Neural cell (in vitro differentiated cells): Measurements from ENCODE around the gene TSC1. TPM values are rescaled to one million over a fixed set of nuclear protein-coding genes. Genes with fewer than 3 reads are reported as not detected.
A peak's percentile ranks its signal among the peaks of the same experiment; 100 is the strongest.

Source experiments
- H2AFZ ChIP-seq: fragments of 200-600, 300-800 bp; sonication (generic), shearing (Covaris generic); 2 replicates; pipeline ENCODE4 v1.6.0; 2014; ENCODE audit warnings: low read depth, mild to moderate bottlenecking, antibody characterized with exemption, low read length, moderate library complexity
- H3F3A ChIP-seq: fragments of 200-600 bp; shearing (Covaris generic); 2 replicates; pipeline ENCODE4 v1.6.1; 2016; ENCODE audit warnings: mild to moderate bottlenecking, moderate library complexity, mixed read lengths, antibody characterized with exemption, low read length; ENCODE audit not compliant: insufficient read depth, poor library complexity, severe bottlenecking
- H3K27ac ChIP-seq: fragments of 200-600, 300-800 bp; sonication (generic), shearing (Covaris generic); 2 replicates; pipeline ENCODE4 v1.5.1; 2014; ENCODE audit warnings: mild to moderate bottlenecking, low read length, moderate library complexity
- H3K27me3 ChIP-seq: fragments of 300-800, 200-600 bp; sonication (generic), shearing (Covaris generic); 2 replicates; pipeline ENCODE4 v1.6.0; 2014; ENCODE audit warnings: mild to moderate bottlenecking, low read depth, low read length, moderate library complexity; ENCODE audit not compliant: insufficient read depth
- H3K36me3 ChIP-seq: fragments of 300-800, 200-600 bp; sonication (generic), shearing (Covaris generic); 2 replicates; pipeline ENCODE4 v1.5.1; 2014; ENCODE audit warnings: mild to moderate bottlenecking, antibody characterized with exemption, low read length, moderate library complexity; ENCODE audit not compliant: insufficient read depth
- H3K4me2 ChIP-seq: fragments of 300-800, 200-600 bp; sonication (generic), shearing (Covaris generic); 2 replicates; pipeline ENCODE4 v1.6.0; 2014; ENCODE audit warnings: mild to moderate bottlenecking, low read length
- H3K4me3 ChIP-seq: fragments of 300-800, 200-600 bp; sonication (generic), shearing (Covaris generic); 2 replicates; pipeline ENCODE4 v1.5.1; 2014; ENCODE audit warnings: mild to moderate bottlenecking, low read length, moderate library complexity
- H3K79me2 ChIP-seq: fragments of 200-600 bp; shearing (Covaris generic); replicated peaks from 2 replicates; pipeline ENCODE4 v1.6.0; 2014; ENCODE audit warnings: mild to moderate bottlenecking, low read length, moderate library complexity; ENCODE audit not compliant: insufficient read depth
- H3K9ac ChIP-seq: fragments of 300-800, 200-600 bp; sonication (generic), shearing (Covaris generic); 2 replicates; pipeline ENCODE4 v1.6.1; 2016; ENCODE audit warnings: mild to moderate bottlenecking, low read length, mixed read lengths
- H3K9me2 ChIP-seq: fragments of 200-600 bp; shearing (Covaris generic); 2 replicates; pipeline ENCODE4 v1.6.1; 2016; ENCODE audit warnings: mild to moderate bottlenecking, low read length, mixed read lengths; ENCODE audit not compliant: insufficient read depth
- H3K9me3 ChIP-seq: fragments of 200-600, 300-800 bp; sonication (generic), shearing (Covaris generic); 2 replicates; pipeline ENCODE4 v1.6.1; 2016; ENCODE audit warnings: mild to moderate bottlenecking, mixed run types, low read length, moderate library complexity, mixed read lengths
- H4K20me1 ChIP-seq: fragments of 200-600 bp; shearing (Covaris generic); 2 replicates; pipeline ENCODE4 v1.6.1; 2016; ENCODE audit warnings: mild to moderate bottlenecking, mixed run types; ENCODE audit not compliant: insufficient read depth
- EP300 ChIP-seq: fragments of 450-650 bp; conservative IDR thresholded peaks from 2 replicates; pipeline ENCODE4 v1.6.1; 2014; ENCODE audit warnings: antibody characterized with exemption, mild to moderate bottlenecking, moderate library complexity; ENCODE audit not compliant: poor library complexity, severe bottlenecking
- EZH2 ChIP-seq: fragments of 200-600, 300-800 bp; shearing (Covaris generic), sonication (generic); IDR thresholded peaks from 2 replicates; pipeline ENCODE4 v1.6.1; 2014; ENCODE audit warnings: antibody characterized with exemption, low read length, borderline replicate concordance, mild to moderate bottlenecking; ENCODE audit not compliant: insufficient read depth, poor library complexity, severe bottlenecking
- MXI1 ChIP-seq: fragments of 450-650 bp; conservative IDR thresholded peaks from 2 replicates; pipeline ENCODE4 v1.6.1; 2014; ENCODE audit warnings: antibody characterized with exemption, mild to moderate bottlenecking; ENCODE audit not compliant: poor library complexity, severe bottlenecking
- POLR2AphosphoS5 ChIP-seq: IDR thresholded peaks from 2 replicates; pipeline ENCODE4 v1.6.1; 2012
- RAD21 ChIP-seq: fragments of 450-650 bp; conservative IDR thresholded peaks from 2 replicates; pipeline ENCODE4 v1.6.1; 2014; ENCODE audit warnings: antibody characterized with exemption, mild to moderate bottlenecking, moderate library complexity
- REST ChIP-seq: IDR thresholded peaks from 2 replicates; pipeline ENCODE4 v1.6.1; 2012; ENCODE audit warnings: borderline replicate concordance
- SMC3 ChIP-seq: fragments of 450-650 bp; conservative IDR thresholded peaks from 2 replicates; pipeline ENCODE4 v1.6.1; 2014; ENCODE audit warnings: antibody characterized with exemption, mild to moderate bottlenecking, moderate library complexity; ENCODE audit not compliant: poor library complexity
- TAF1 ChIP-seq: IDR thresholded peaks from 2 replicates; pipeline ENCODE4 v1.6.1; 2012; ENCODE audit warnings: low read depth
- polyA plus RNA-seq: library from polyadenylated mRNA; depleted of rRNA; stranded (reverse); fragments of >200 nt; gene quantifications from 2 replicates; pipeline ENCODE4 v1.2.3, GENCODE V29; 2014
- TF ChIP-seq, protein P1 (sequence below): fragments of 450-650 bp; IDR thresholded peaks from 2 replicates; pipeline ENCODE4 v1.5.1; 2014; ENCODE audit warnings: antibody characterized with exemption, mild to moderate bottlenecking, moderate library complexity; ENCODE audit not compliant: poor library complexity, severe bottlenecking

The TSC1 gene
- polyA plus RNA-seq, 1 donor from 2014 or later = 47.1 TPM

- Histone ChIP-seq H3K27ac (no peak overlapping the region), H3K9ac (no peak overlapping the region), H3K4me3 (peak overlapping the region; percentile 94), H3K9me2 (no peaks in the 10 kb centered on the region), H3K36me3 (no peaks in the 10 kb centered on the region), H3F3A (no peaks in the 10 kb centered on the region), H3K9me3 (no peaks in the 10 kb centered on the region), H3K27me3 (no peaks in the 10 kb centered on the region), H3K79me2 (no peaks in the 10 kb centered on the region), H4K20me1 (no peaks in the 10 kb centered on the region), H2AFZ (no peak overlapping the region), H3K4me2 (no peak overlapping the region)
- no peak for TF ChIP-seq MXI1
- TF ChIP-seq REST = no peak
- TF ChIP-seq EP300 = no peak
- no peak for TF ChIP-seq POLR2AphosphoS5
- TF ChIP-seq TAF1 = no peak
- TF ChIP-seq, protein P1, sequence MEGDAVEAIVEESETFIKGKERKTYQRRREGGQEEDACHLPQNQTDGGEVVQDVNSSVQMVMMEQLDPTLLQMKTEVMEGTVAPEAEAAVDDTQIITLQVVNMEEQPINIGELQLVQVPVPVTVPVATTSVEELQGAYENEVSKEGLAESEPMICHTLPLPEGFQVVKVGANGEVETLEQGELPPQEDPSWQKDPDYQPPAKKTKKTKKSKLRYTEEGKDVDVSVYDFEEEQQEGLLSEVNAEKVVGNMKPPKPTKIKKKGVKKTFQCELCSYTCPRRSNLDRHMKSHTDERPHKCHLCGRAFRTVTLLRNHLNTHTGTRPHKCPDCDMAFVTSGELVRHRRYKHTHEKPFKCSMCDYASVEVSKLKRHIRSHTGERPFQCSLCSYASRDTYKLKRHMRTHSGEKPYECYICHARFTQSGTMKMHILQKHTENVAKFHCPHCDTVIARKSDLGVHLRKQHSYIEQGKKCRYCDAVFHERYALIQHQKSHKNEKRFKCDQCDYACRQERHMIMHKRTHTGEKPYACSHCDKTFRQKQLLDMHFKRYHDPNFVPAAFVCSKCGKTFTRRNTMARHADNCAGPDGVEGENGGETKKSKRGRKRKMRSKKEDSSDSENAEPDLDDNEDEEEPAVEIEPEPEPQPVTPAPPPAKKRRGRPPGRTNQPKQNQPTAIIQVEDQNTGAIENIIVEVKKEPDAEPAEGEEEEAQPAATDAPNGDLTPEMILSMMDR = no peak
- TF ChIP-seq EZH2 = no peak
- TF ChIP-seq RAD21 = no peak
Measured at GRCh38 chr9:132879457-132880323, 64.7 kb downstream of the TSC1 start.

DNA sequence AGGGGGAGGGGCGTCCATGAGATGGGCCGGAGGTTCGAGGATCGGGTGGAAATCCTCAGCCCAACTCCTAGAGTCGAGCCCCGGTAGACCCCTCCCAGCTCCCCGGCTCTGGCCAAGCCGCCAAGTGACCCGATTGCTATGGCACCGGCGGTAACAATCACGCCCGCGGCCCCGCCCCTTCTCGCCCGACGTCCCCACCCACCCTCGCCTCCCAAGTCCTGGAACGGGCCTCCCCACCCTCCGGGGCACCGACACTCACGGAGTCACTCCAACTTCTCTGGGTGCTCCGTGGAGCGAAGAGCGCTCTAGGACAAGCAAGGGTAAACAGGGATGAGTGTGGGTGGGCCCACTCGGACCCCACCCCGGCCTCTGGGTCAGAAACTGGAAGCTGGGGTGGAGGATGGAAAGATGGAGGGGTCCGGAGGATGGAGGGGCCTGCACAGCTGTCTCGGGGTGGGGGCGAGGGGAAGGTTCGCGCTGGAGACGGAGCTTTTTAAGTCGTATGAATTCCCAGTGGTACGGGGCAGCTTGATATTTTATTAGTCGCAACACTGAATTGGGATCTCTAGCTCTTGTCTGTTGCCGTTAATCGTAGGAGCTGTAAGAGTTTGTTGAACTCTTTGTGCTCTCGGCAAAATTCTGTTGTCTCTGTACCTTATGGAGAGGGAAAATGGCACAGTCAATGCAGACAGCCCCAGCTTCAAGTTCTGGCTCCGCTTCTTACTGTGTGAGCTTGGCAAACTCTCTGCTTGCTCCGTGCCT is 65.5 kb downstream of the TSC1 start, which contains the start of gene SPACA9:
TSS of gene SPACA9 (plus strand) at position 204 of the 762 bp plus-strand sequence. CDS start 5,050 bp downstream, outside the sequence.
- no peak for TF ChIP-seq SMC3
- Histone ChIP-seq H3K4me2 (peak within 1 kb of the TSS; percentile 51), H3K9me3 (no peaks in the 10 kb centered on the region), H3F3A (no peaks in the 10 kb centered on the region), H3K36me3 (no peaks in the 10 kb centered on the region), H3K27me3 (no peaks in the 10 kb centered on the region), H3K27ac (peak within 1 kb of the TSS; percentile 47), H3K79me2 (no peaks in the 10 kb centered on the region), H2AFZ (peak within 1 kb of the TSS; percentile 100), H3K9ac (peak within 1 kb of the TSS; percentile 89), H3K9me2 (no peaks in the 10 kb centered on the region), H4K20me1 (no peaks in the 10 kb centered on the region), H3K4me3 (peak within 1 kb of the TSS; percentile 94)
